ES-I3 (cell line): ENCODE measurements around the gene RPP25.

Experiments used
- H3K36me3 ChIP-seq: 2 replicates; pipeline ENCODE4 v1.6.1; 2013; ENCODE audit warnings: mild to moderate bottlenecking, low read length, control low read depth, moderate library complexity; ENCODE audit not compliant: insufficient read depth
- H3K4me1 ChIP-seq: 2 replicates; pipeline ENCODE4 v1.6.1; 2013; ENCODE audit warnings: mild to moderate bottlenecking, control low read depth, low read length; ENCODE audit not compliant: insufficient read depth
- H3K9ac ChIP-seq: 2 replicates; pipeline ENCODE4 v1.6.1; 2013; ENCODE audit warnings: low read depth, mild to moderate bottlenecking, low read length, moderate library complexity
- H3K9me3 ChIP-seq: 2 replicates; pipeline ENCODE4 v1.6.1; 2013; ENCODE audit warnings: mild to moderate bottlenecking, low read length, moderate library complexity; ENCODE audit not compliant: control insufficient read depth, insufficient read depth

Gene RPP25

GRCh38 chr15:74982183-74982582 lies 25.6 kb upstream of the RPP25 start:
- Histone ChIP-seq H3K36me3 (no peaks in the 10 kb centered on the region), H3K4me1 (peaks cover 8% of the 10 kb centered on the region)

GRCh38 chr15:74978503-74978902 lies 21.9 kb upstream of the RPP25 start:
- Histone ChIP-seq H3K9me3 (no peaks in the 10 kb centered on the region), H3K4me1 (peaks cover 8% of the 10 kb centered on the region), H3K9ac (no peak overlapping the region), H3K36me3 (no peaks in the 10 kb centered on the region)

More at GRCh38 chr15:74982183-74982582, 25.6 kb upstream of the RPP25 start:
- Histone ChIP-seq H3K9ac (no peak overlapping the region), H3K9me3 (no peaks in the 10 kb centered on the region)

GRCh38 chr15:74978077-74978476 lies 21.5 kb upstream of the RPP25 start:
- H3K9ac ChIP-seq = no peak overlapping the region
- peaks cover 8% of the 10 kb centered on the region for H3K4me1 ChIP-seq
- H3K36me3 ChIP-seq = no peaks in the 10 kb centered on the region
- H3K9me3 ChIP-seq = no peaks in the 10 kb centered on the region

GRCh38 chr15:74977599-74977998 lies 21.0 kb upstream of the RPP25 start:
- Histone ChIP-seq H3K9me3 (no peaks in the 10 kb centered on the region), H3K9ac (no peak overlapping the region)

GRCh38 chr15:74976159-74976558 lies 19.6 kb upstream of the RPP25 start:
- Histone ChIP-seq H3K36me3 (no peaks in the 10 kb centered on the region), H3K4me1 (peaks cover 8% of the 10 kb centered on the region), H3K9ac (no peak overlapping the region), H3K9me3 (no peaks in the 10 kb centered on the region)

More at GRCh38 chr15:74977599-74977998, 21.0 kb upstream of the RPP25 start:
- Histone ChIP-seq H3K36me3 (no peaks in the 10 kb centered on the region), H3K4me1 (peaks cover 8% of the 10 kb centered on the region)

DNA sequence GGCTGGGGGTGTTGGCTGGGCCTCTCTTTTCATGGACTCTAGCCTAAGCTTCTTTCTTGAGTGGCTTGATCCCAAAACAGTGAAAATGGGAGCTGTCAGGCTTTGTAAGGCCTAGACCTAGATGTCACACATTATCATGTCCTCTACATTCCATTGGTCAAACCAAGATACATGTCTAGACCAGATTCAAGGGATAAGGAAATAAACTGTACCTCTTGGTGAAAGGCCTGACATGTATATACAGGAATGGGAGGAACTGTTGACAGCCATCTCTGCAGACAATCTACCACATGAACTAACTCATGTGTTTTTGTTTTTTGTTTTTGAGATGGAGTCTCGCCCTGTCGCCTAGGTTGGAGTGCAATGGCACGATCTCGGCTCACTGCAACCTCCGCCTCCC lies 11.1 kb upstream of the RPP25 start:
- H3K36me3 ChIP-seq = no peaks in the 10 kb centered on the region
- H3K9me3 ChIP-seq = no peaks in the 10 kb centered on the region
- H3K4me1 ChIP-seq = peaks cover 3% of the 10 kb centered on the region; the same call in 1 of the 2 replicates
- no peak overlapping the region for H3K9ac ChIP-seq

DNA sequence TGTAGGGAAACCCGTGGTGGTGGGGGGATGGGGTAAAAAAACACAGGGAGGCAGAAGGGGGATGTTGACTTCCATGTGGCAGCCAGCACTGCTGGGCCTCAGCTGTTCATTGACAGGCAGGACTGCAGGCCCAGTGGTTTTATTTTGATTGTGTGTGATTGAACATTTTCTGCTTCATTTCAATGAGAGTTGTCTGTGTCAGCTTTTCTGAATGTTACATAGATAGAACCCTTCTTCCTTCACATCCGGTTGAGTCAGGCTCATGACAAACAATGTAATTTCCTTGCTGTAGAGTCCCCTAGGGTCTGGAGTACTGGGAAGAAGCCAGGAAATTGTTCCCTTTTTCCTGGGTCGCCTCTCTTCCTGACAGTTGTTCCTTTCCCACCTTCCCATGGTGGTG lies 8.2 kb upstream of the RPP25 start:
- H3K4me1 ChIP-seq = peaks cover 3% of the 10 kb centered on the region; the same call in 1 of the 2 replicates
- H3K9ac ChIP-seq = no peak overlapping the region
- H3K36me3 ChIP-seq = no peaks in the 10 kb centered on the region
- H3K9me3 ChIP-seq = no peaks in the 10 kb centered on the region

DNA sequence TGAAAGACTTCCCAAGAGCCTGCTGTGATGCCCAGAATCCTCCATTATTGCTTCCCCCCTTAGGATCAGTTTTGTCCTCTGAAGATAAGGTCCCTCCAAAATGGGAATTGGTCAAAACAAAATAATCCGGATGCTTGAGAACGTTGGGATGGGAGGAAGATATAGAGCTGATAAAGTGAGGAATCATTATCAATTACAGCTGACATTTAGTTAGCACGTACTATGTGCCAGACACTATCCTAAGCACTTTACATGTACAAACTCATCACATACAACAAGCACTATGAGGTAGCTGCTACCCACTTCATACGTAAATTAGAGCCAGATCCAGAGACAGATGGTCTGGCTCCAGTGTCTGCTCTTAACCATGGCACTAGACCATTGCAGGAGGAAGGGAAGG lies 6.6 kb upstream of the RPP25 start:
- Histone ChIP-seq H3K4me1 (peaks cover 3% of the 10 kb centered on the region; the same call in 1 of the 2 replicates), H3K9ac (no peak overlapping the region), H3K36me3 (no peaks in the 10 kb centered on the region)

GRCh38 chr15:74962671-74963070 lies 6.1 kb upstream of the RPP25 start:
- Histone ChIP-seq H3K36me3 (no peaks in the 10 kb centered on the region), H3K9ac (no peak overlapping the region)

More for the DNA sequence above, 6.6 kb upstream of the RPP25 start:
- no peaks in the 10 kb centered on the region for H3K9me3 ChIP-seq

DNA sequence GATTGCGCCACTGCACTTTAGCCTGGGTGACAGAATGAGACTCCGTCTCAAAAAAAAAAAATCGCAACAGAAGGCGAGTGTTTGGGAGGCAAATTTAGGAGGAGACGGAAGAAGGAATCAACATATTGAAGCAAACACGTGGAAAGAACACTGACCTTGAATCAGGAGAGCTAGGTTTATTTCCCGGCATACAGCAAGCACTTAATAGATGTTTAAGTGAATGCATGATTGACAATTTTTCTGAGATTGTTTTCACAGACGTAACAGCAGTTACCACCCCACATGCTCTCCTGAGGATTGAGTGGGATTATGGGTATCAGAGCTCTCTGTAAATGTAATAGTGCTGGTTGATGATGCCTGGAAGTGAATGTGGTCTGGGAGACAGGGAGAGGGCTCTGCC lies 5.6 kb upstream of the RPP25 start:
- peaks cover 3% of the 10 kb centered on the region; the same call in 1 of the 2 replicates for H3K4me1 ChIP-seq

More at GRCh38 chr15:74962671-74963070, 6.1 kb upstream of the RPP25 start:
- no peaks in the 10 kb centered on the region for H3K9me3 ChIP-seq
- peaks cover 3% of the 10 kb centered on the region; the same call in 1 of the 2 replicates for H3K4me1 ChIP-seq

DNA sequence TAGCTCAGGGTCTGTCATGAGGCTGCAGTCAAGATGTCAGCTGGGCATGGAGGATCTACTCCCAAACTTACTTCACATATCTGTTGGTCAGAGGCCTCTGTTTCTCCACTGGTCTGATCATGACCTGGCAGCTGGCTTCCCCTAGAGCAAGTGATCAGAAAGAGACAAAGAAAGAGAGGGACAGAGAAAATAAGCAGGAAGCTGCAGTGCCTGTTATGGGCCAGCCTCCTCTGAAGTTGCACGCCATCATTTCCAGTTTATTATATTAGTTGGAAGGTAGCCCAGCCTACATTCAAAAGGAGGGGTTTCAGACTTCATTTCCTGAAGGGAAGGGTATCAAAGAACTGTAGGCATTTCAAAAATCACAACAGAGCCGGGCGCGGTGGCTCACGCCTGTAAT lies 5.0 kb upstream of the RPP25 start:
- H3K9me3 ChIP-seq = no peaks in the 10 kb centered on the region
- no peaks in the 10 kb centered on the region for H3K36me3 ChIP-seq
- no peak overlapping the region for H3K9ac ChIP-seq
- H3K4me1 ChIP-seq = peaks cover 3% of the 10 kb centered on the region; the same call in 1 of the 2 replicates

More for the DNA sequence above, 5.6 kb upstream of the RPP25 start:
- H3K36me3 ChIP-seq = no peaks in the 10 kb centered on the region
- no peak overlapping the region for H3K9ac ChIP-seq
- no peaks in the 10 kb centered on the region for H3K9me3 ChIP-seq

DNA sequence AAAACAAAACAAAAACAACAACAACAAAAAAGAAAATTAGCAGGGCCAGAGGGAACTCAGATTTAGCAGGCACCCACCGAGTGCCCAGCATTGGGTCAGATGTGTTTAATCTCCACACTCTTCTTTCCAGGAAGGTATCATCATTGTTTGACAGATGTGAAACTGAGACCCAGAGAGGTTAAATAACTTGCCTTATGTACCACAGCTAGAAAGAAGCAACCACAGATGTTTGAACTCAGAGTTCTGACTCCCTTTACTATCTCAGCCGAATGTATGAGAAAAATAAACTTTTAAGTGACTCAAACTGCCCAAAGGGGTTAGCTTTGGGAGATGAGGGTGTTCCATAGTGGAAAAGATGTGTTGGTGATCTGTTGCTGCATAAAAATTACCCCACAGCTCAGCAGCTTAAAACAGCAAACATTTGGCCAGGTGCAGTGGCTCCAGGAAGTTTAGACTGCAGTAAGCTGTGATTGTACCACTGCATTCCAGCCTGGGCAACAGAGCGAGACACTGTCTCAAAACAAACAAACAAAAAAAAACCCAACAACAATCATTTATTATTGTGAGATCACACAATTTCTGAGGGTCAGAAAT lies 4.5 kb upstream of the RPP25 start:
- no peaks in the 10 kb centered on the region for H3K9me3 ChIP-seq
- no peaks in the 10 kb centered on the region for H3K36me3 ChIP-seq
- peaks cover 3% of the 10 kb centered on the region; the same call in 1 of the 2 replicates for H3K4me1 ChIP-seq
- no peak overlapping the region for H3K9ac ChIP-seq

DNA sequence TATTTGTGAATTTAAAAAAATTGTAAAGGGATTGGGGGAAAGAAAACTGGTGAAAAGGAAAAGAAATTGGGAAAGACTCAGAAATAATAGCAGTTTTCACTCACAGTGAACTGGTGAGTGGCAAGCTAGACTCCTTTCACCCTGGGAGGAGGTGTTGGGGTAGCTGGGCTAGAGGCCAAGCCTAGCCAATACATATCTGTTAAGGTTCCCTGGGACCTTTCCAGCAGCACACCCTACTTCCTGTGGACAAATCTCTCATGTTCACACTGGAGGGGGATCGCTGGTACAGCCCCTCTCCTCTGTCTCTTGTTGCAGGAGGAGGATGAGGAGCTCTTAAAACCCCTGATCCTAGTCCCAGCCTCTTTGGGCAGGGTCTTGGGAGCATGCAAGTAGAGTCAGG lies 3.7 kb upstream of the RPP25 start:
- Histone ChIP-seq H3K4me1 (peaks cover 3% of the 10 kb centered on the region; the same call in 1 of the 2 replicates), H3K9ac (no peak overlapping the region), H3K36me3 (no peaks in the 10 kb centered on the region), H3K9me3 (no peaks in the 10 kb centered on the region)

GRCh38 chr15:74959586-74959939 lies 3.0 kb upstream of the RPP25 start:
- H3K9me3 ChIP-seq = no peaks in the 10 kb centered on the region
- no peak overlapping the region; the same call in 1 of the 2 replicates for H3K9ac ChIP-seq
- no peaks in the 10 kb centered on the region for H3K36me3 ChIP-seq
- H3K4me1 ChIP-seq = peaks cover 2% of the 10 kb centered on the region; the same call in 1 of the 2 replicates

DNA sequence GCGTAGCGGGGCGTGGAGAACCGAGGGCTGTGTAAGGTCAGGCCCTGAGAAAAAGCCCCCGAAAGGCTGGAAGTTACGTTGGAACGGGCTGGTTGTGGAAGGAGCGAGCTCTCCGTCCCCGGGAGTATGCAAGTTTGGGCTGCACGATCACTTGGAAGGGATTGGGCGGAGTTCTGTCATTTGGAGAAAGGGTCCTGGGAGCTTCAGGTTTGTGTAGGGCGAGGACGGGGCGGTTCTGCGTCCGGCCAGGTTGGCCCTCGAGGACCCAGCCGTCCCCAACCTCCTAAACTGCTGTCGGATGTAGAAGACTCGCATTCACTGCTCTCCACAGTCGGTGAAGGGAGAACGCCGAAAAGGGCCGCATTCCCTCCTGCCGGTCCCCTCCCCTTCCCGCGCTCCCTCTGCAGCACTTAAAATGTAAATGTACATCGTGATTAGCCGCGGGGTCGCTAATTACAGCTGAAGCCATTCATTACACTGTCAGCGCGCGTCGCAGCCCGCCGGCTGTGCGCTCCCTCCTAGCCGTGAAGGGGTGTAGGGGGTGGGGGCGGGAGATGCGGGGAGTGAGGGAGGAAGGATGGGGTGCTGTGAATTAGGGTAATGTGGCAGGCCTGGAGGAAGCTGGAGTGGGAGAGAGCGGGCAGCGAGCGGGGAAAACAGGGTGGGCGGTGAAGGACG lies 2.5 kb upstream of the RPP25 start:
- H3K9me3 ChIP-seq = no peaks in the 10 kb centered on the region
- H3K36me3 ChIP-seq = no peaks in the 10 kb centered on the region
- peak overlapping the region; percentile 78 for H3K9ac ChIP-seq
- peaks cover 5% of the 10 kb centered on the region; the same call in 1 of the 2 replicates for H3K4me1 ChIP-seq
